Gastroesophageal sphincter (tissue), 3 donors: ENCODE results near the gene ADGRG1.

Experiments used
- EP300 ChIP-seq: sonication (generic); formaldehyde crosslinking; IDR thresholded peaks from one replicate; pipeline ENCODE4 v1.6.1; 2017; ENCODE audit warnings: antibody characterized with exemption, mild to moderate bottlenecking
- POLR2A ChIP-seq, 2 donors: fragments of 450-650 bp; IDR thresholded peaks; one replicate each; pipeline ENCODE4 v1.6.1; 2017; ENCODE audit warnings: antibody characterized with exemption in 2 of 2, mild to moderate bottlenecking in 2 of 2, moderate library complexity in 1 of 2
- POLR2AphosphoS5 ChIP-seq: sonication (generic); formaldehyde crosslinking; IDR thresholded peaks from one replicate; pipeline ENCODE4 v1.6.1; 2017; ENCODE audit warnings: antibody characterized with exemption
- TF ChIP-seq, protein P1 (sequence below), 4 experiments: fragments of 200-600 bp in 2 of 4; fragments of 450-650 bp in 2 of 4; sonication (generic) in 1 of 4; IDR thresholded peaks; one replicate each; pipeline ENCODE4 v1.5.1; 2017 to 2019; ENCODE audit warnings: antibody characterized with exemption in 4 of 4, mild to moderate bottlenecking in 2 of 4, moderate library complexity in 2 of 4

DNA sequence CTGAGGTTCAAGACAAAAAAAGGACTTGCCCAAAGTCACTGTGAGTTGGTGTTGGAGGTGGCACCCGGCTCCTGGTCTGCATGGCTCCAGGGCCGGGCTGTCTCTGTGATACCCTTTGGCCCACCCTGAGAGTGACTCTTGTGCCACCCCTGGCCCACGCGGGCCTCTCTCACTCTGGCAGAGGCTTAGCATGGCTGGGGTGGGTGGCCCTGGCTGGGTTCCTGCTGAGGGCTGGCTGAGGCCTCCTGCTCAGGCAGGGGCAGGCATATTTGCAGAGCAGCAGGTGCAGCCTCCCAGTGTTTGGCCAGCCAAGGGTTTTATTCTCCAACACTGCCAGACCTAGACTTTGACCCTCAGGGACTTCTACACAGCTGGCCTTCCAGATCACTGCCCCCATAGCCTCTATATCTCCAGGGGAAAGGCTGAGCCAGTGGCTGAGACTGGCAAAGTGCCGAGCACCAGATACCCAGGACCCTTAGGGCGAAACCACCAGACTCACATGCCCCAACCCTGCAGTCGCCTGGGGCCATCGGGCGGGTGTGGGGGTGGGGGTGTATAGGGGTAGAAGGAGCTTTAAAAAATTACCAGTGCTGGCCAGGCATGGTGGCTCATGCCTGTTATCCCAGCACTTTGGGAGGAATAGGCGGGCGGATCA is 21.5 kb upstream of the ADGRG1 start:
- TF ChIP-seq, protein P1, sequence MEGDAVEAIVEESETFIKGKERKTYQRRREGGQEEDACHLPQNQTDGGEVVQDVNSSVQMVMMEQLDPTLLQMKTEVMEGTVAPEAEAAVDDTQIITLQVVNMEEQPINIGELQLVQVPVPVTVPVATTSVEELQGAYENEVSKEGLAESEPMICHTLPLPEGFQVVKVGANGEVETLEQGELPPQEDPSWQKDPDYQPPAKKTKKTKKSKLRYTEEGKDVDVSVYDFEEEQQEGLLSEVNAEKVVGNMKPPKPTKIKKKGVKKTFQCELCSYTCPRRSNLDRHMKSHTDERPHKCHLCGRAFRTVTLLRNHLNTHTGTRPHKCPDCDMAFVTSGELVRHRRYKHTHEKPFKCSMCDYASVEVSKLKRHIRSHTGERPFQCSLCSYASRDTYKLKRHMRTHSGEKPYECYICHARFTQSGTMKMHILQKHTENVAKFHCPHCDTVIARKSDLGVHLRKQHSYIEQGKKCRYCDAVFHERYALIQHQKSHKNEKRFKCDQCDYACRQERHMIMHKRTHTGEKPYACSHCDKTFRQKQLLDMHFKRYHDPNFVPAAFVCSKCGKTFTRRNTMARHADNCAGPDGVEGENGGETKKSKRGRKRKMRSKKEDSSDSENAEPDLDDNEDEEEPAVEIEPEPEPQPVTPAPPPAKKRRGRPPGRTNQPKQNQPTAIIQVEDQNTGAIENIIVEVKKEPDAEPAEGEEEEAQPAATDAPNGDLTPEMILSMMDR (IDR thresholded peaks at IDR 0.05) = no peak
- no peak for TF ChIP-seq POLR2AphosphoS5
- no peak for TF ChIP-seq POLR2A (IDR thresholded peaks at IDR 0.05)
- no peak for TF ChIP-seq EP300
